HG03139 (cell line): ENCODE results near the gene SVEP1.
"Not testable (repeated sequence)": the region's sequence is repeated elsewhere in the genome, so short reads cannot be mapped to it uniquely, and the experiment has no call there.

Source experiments
- ATAC-seq: cut with Tn5 transposase; IDR thresholded peaks from one replicate; pipeline ENCODE4 v1.9.1; 2021; ENCODE audit not compliant: unreplicated experiment

SVEP1 gene

DNA sequence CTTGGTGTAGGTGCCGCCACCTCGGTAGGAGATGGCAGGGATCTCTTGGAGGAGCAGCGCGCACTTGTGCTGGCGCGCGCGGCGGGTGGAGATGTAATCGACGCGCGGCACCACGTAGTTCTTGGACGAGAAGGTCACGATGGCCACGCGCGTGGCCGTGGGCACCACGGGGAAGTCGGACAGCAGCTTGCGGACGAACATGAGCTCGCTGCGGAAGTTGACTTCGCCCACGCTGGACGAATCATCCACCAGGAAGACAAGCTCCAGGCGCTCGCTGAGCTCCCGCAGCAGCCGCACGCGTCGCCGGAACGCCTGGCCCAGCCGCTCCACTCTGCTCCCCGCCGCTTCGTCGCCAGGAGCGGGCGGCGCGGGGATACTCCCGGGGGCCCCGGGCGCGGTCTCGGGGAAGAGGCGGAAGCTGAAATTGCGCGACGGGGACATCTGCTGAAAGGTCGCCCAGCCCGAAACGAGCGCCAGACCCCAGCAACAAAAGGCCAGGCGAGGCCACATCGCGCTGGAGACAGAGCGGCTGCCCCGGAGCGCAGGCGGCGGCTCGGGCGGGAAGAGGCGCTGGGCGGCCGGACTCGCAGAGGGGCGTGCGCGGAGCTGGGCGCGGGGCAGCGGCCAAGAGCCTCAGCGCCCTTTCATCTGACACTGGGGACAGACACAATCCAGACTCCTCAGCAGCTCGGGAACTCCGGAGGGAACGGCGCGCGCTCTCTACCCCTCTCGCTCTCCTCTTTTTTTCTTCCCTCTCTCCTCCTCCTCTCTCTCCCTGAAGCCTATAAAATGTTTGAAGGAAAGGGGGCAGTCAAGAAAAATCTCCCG is at the start of gene SVEP1:
Gene SVEP1 (minus strand): TSS at position 708 of the 828 bp plus-strand sequence. CDS start 198 bp downstream, at position 510.
- no peak for ATAC-seq

- peak; percentile 94 for ATAC-seq
These were observed 46.7 kb upstream of the SVEP1 start for GRCh38 chr9:110626101-110626829.

GRCh38 chr9:110623462-110624025 is 44.0 kb upstream of the SVEP1 start:
- no peak for ATAC-seq

GRCh38 chr9:110622368-110622767 is 42.8 kb upstream of the SVEP1 start:
- ATAC-seq: no peak

GRCh38 chr9:110620726-110621125 is 41.2 kb upstream of the SVEP1 start:
- no peak for ATAC-seq

GRCh38 chr9:110619831-110620230 is 40.3 kb upstream of the SVEP1 start:
- no peak for ATAC-seq

DNA sequence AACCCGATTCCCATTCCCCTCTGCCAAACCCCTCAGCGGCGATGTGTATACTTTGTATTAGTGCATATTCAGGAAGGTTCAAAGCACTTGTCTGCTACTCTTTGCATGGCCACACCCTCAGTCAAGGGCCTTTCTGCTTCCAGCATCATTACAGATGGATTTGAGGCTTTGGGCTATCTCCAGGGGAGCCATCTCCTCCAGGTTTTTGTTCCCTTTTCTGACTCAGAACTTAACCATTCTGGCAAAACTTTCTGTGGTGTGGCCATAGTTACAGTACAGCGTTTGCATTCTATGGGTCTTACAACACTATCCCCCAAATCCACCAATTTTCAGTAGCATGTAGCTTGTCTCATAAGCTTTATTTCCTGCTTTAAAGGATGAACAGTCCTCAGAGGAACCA is 36.0 kb upstream of the SVEP1 start:
- ATAC-seq: no peak

GRCh38 chr9:110614576-110614975 is 35.0 kb upstream of the SVEP1 start:
- not testable (repeated sequence) for ATAC-seq

GRCh38 chr9:110606179-110606790 is 26.7 kb upstream of the SVEP1 start:
- ATAC-seq: no peak

GRCh38 chr9:110605565-110605964 is 26.0 kb upstream of the SVEP1 start:
- no peak for ATAC-seq

DNA sequence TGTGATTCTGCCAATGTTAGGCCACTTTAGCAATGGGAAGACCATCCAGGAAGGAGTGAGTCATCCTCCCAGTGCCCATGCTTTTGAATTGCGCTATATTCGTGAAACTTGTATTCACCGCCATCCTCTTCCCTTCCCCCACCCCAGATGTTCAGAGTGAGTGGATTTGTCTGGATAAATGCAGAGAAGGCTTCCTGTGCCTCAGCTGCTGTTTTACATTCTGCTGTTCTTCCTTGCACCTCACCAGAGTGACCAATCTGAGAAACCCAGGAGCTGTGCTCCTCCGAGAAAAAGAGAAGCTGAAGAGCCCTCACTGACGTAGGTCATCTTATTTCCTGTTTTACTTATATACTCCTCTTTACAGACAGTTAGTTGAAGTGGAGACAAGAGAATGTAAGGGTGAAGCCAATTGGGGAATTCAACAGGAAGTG is 24.6 kb upstream of the SVEP1 start:
- no peak for ATAC-seq

DNA sequence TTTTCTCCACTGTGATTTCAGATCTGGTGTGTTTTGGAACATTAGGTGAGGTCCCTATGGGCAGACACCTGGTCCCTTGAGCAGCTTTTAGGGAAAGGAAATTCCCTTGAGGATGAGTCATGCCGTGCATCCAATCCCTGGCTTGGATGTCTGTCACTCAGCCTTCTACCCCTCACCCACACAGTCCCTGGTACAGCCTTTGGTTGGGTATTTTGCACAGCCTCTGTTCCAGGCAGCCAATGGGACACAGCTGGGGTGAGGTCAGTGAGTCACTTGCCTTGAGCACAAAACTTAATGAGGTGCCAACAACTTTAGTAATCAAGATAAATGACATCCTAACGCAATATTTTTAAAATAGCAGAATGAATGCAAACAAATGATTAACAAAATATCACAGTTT is 22.7 kb upstream of the SVEP1 start:
- ATAC-seq: no peak

GRCh38 chr9:110601098-110601497 is 21.6 kb upstream of the SVEP1 start:
- ATAC-seq: no peak

DNA sequence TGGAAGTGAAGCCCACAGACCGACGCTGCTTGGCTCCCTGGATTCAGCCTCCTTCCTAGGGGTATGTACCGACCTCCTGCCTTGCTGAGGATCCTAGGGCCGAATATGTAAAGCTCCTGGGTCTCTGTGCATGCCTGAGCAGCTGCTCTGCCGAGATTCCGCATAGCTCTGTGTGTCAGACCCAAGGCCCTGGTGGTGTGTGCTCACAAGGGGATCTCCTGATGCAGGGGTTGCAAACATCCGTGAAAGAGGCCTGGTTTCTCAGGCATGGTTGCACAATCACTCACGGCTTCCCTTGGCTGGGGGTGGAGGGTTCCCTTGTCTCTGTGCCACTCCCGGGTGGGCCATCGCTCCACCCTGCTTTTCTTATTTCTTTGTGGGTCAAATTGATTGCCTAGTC is 19.9 kb upstream of the SVEP1 start:
- no peak for ATAC-seq

DNA sequence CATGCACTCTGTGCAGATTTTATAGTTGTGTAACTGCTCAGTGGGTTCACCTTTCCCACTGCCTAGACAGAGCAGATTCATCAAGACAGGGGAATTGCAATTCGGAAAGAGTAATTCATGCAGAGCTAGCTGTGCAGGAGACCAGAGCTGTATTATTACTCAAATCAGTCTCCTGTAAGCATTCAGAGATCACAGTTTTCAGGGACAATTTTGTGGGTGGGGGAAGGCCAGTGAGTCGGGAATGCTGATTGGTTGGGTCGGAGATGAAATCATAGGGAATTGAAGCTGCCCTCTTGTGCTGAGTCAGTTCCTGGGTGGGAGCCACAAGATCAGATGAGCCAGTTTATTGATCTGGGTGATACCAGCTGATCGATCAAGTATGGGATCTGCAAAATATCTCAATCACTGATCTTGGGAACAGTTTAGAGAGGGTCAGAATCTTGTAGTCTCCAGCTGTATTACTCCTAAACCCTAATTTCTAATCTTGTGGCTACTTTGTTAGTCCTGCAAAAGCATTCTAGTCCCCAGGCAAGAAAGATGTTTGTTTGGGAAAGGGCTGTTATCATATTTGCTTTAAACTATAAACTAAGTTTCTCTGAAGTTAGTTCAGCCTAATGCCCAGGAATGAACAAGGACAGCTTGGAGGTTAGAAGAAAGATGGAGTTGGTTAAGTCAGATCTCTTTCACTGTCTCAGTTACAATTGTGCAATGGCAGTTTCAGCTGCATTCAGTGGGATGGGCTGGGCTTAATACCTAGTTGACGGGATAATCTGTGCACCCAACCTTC is 12.7 kb upstream of the SVEP1 start:
- ATAC-seq: no peak

- no peak for ATAC-seq
These were observed 12.0 kb upstream of the SVEP1 start for GRCh38 chr9:110591526-110591925.

DNA sequence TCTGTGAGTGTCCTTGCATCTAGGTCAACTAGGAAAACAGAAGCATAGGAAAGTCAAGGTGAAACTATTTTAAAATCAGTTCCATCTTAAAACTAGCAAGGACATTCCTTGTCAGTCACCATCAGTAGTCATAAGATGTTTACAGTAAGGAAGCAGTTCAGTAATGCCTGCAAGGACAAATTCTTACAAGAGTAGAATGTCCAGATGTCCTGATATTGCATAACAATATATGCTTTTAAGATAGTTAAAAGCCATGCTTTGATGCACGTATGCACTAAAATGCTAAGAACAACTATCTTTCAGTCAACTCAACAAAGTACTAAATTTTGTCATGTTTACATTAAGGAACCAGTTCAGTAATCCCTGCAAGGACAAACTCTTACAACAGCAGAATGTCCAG is 11.3 kb upstream of the SVEP1 start:
- no peak for ATAC-seq

DNA sequence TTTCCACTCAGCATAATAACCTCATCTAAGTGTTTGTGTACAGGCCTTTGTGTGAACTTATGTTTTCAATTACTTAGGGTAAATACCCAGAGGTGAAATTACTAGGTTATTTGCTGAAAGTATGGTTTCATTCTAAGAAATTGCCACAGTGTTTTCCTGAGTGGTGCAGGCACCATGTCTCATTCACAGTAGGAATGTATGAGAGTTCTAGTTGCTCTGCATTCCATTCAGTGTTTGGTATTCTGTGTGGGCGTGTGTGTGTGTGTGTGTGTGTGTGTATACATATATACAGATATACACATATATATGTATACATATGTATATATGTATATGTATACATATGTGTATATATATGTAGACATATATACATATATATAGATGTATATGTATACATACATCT is 8.8 kb upstream of the SVEP1 start:
- ATAC-seq: no peak

DNA sequence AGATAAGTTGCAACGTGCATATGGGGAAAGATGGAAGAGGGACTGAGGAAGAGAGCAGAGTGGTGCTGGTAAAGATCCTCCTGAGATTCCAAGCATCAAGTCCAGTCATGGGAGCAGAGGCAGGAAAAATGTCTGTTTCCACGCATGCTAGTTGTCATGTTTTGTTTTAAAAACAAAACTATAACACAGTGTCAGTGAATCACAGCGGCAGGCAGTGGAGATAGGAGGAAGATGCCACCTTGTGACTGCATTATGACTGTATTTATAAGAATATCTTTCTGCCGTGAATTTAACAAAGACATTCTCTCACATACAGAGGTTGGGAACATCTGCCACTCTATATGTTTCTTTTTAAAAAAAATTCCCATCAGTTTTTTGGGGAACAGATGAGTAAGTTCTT is 3.7 kb upstream of the SVEP1 start:
- ATAC-seq: no peak

GRCh38 chr9:110582156-110582555 is 2.6 kb upstream of the SVEP1 start:
- ATAC-seq: no peak

GRCh38 chr9:110580850-110581249 is 1.3 kb upstream of the SVEP1 start:
- no peak for ATAC-seq
